Ishikawa (cell line): ENCODE results near the gene SLC49A4.

Source experiments
- CEBPB ChIP-seq: IDR thresholded peaks from 2 replicates; pipeline ENCODE4 v1.6.1; 2012
- CREB1 ChIP-seq: IDR thresholded peaks from 2 replicates; pipeline ENCODE4 v1.6.1; 2012; ENCODE audit warnings: low read depth
- EGR1 ChIP-seq: IDR thresholded peaks from 2 replicates; pipeline ENCODE4 v1.6.1; 2012
- EP300 ChIP-seq: IDR thresholded peaks from 2 replicates; pipeline ENCODE4 v1.6.1; 2012; ENCODE audit warnings: borderline replicate concordance
- FOXM1 ChIP-seq: IDR thresholded peaks from 2 replicates; pipeline ENCODE4 v1.6.1; 2012; ENCODE audit warnings: low read depth, borderline replicate concordance
- MAX ChIP-seq: IDR thresholded peaks from 2 replicates; pipeline ENCODE4 v1.6.1; 2012
- NFIC ChIP-seq: IDR thresholded peaks from 2 replicates; pipeline ENCODE4 v1.6.1; 2012
- RAD21 ChIP-seq: IDR thresholded peaks from 2 replicates; pipeline ENCODE4 v1.6.1; 2012; ENCODE audit warnings: low read depth
- REST ChIP-seq: IDR thresholded peaks from 2 replicates; pipeline ENCODE4 v1.6.1; 2012; ENCODE audit warnings: low read depth, mild to moderate bottlenecking
- TAF1 ChIP-seq: IDR thresholded peaks from 2 replicates; pipeline ENCODE4 v1.6.1; 2012; ENCODE audit warnings: low read depth, mild to moderate bottlenecking
- TCF12 ChIP-seq: IDR thresholded peaks from 2 replicates; pipeline ENCODE4 v1.6.1; 2012; ENCODE audit warnings: low read depth
- TEAD4 ChIP-seq: IDR thresholded peaks from 2 replicates; pipeline ENCODE4 v1.6.1; 2012
- YY1 ChIP-seq: IDR thresholded peaks from 2 replicates; pipeline ENCODE4 v1.6.1; 2012; ENCODE audit warnings: low read depth
- ZBTB7A ChIP-seq: IDR thresholded peaks from 2 replicates; pipeline ENCODE4 v1.6.1; 2012; ENCODE audit warnings: low read depth
- TF ChIP-seq, protein P1 (sequence below): IDR thresholded peaks from 2 replicates; pipeline ENCODE4 v1.6.1; 2012

SLC49A4 gene

DNA sequence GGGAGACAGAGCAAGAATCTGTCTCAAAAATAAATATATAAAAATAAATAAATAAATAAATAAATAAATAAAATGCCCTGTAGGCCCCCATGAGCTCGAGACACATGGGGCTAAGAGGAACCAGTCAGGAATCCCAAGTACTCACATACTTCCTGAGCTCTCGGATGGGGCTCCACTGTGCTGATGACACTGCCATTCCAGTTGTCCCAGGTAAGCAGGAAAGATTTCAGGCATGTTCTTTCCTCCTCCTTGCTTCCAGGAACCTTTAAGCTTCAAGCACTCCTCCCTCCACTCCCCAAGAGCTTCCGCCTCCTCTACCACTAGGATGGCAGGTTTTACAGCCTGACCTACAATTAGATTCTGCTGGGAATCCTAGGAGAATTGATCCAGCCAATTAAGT is 113.4 kb downstream of the SLC49A4 start:
- TF ChIP-seq MAX (no peak), CREB1 (no peak), FOXM1 (no peak), EP300 (no peak), YY1 (no peak), TEAD4 (no peak), REST (no peak), ZBTB7A (no peak), NFIC (no peak), TAF1 (no peak), RAD21 (no peak), CEBPB (no peak), TCF12 (no peak), EGR1 (no peak)
- TF ChIP-seq, protein P1, sequence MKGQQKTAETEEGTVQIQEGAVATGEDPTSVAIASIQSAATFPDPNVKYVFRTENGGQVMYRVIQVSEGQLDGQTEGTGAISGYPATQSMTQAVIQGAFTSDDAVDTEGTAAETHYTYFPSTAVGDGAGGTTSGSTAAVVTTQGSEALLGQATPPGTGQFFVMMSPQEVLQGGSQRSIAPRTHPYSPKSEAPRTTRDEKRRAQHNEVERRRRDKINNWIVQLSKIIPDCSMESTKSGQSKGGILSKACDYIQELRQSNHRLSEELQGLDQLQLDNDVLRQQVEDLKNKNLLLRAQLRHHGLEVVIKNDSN: no peak

DNA sequence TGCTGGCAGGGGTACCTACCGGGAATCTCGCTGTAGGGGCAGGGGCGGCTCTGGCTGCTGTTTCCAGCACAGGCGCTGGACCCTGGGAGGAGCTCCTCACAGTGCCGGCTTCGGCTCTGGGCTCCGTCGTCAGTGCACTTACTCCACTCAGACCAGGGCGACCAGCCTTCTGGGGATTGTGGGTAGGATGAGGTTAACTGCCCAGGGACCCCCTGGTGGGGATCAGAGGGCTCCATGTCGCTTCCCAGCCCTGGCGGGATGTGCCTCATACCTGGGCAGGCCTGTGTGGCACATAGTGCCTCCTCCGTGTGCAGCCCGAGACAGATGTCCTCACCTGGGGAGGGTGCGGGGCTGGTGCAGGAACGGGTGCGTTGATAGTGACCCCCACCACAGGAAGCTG is 117.0 kb downstream of the SLC49A4 start:
- TF ChIP-seq REST (no peak), TEAD4 (no peak), ZBTB7A (no peak), RAD21 (no peak), NFIC (no peak), EP300 (no peak), TAF1 (no peak), CEBPB (no peak), FOXM1 (no peak), CREB1 (no peak), EGR1 (no peak), TCF12 (no peak)
- TF ChIP-seq, protein P1: no peak

DNA sequence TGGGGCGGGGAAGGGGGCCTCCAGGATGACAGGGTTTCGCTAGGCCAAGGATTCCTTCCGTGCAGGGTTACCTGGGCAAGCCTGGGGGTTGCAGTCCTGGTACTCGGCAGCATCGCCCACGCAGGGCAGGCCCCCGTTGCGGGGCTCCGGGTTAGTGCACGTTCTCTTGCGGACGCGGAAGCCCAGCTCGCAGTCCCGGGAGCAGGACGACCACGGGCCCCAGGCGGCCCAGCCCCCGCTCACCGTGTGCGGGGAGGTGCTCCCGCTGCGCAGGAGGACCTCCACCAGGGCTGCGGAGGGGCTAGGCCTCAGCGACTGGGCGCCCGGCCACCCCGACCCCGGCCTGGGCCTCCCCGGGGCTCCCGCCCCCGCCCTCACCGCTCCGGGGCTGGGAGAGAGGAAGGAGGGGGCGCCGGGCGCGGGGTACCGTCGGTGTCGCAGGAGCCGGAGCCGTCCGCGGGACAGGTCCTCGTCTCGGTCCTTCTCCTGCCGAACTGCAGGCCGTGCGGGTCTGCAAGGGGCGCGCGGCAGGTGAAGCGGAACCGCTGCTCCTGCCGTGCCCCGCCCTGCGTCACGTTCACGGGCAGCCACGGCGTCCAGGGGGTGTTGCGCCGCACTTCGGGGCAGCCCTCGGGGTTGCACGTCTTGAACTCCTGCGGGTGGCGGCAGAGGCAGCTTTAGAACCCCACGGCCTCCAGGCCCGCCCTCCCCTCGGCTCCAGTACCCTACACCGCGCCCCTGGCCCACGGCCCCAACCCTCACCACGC is 118.1 kb downstream of the SLC49A4 start:
- TF ChIP-seq, protein P1: no peak
- TF ChIP-seq TEAD4: no peak
- TF ChIP-seq CREB1: no peak
- TF ChIP-seq CEBPB: no peak
- no peak for TF ChIP-seq NFIC
- no peak for TF ChIP-seq RAD21

DNA sequence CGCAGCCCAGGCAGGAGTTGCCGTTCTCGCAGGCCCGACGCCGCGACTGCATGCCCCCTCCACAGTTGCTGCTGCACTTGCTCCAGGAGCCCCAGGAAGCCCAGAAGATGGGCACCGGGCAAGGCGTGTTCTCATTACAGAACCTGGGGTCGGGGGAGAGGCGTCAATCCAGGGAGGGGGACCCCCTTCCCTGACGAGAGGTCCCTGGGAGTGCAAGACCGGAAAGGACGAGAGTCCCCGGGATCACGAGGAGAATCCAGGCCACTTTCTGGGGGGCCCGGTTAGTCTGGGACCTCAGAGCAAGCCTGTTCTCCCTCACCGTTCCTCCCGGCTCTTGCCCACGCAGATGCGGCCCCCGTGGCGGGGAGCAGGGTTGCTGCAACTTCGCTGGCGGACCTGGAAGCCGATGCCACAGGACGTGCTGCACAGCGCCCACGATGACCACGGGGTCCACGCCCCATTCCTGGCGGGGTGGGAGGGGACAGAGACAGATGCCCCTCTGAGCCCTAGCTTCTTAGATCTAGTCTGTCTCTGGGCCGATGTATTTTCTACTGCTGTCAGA is 118.8 kb downstream of the SLC49A4 start:
- TF ChIP-seq TEAD4: no peak
- no peak for TF ChIP-seq EP300
- TF ChIP-seq EGR1: no peak
- no peak for TF ChIP-seq NFIC
- TF ChIP-seq CREB1: no peak
- no peak for TF ChIP-seq YY1
- TF ChIP-seq, protein P1: no peak
- TF ChIP-seq ZBTB7A: no peak
- no peak for TF ChIP-seq RAD21
- no peak for TF ChIP-seq MAX

DNA sequence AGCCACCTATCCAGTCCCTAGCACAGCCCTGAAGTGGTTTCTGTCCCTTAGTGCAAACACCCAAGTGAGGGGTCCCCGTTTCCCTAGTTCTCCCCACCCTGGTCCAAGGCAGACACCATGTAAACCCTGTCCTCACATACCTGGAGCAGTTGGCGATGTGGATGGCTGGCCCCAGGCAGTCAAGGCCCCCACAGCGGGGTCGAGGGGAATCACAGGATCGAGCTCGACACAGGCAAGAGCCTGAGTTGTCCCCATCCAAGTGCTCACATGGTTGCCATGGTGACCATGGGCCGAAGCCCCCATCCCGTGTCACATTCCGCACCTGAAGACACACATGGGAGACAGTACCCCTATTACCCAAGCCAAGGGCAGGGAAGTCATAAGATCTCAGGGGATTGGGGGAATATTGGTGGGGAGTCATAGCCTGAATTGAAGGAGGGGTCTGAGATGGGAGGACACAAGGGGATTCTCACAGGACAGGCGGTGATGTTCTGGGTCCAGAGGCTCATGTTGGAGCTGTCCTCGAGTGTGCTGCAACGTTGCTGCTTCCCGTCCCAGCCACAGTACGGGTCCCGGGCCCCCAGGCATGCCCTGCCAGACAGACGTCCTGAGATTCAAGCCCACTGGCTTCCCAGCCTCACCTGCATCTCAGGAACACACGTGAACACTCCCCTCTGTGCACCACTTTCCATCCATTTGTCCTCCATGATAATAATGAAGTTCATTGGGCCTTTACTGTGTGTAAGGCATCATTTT is 120.6 kb downstream of the SLC49A4 start:
- TF ChIP-seq RAD21: no peak
- TF ChIP-seq, protein P1: no peak
- no peak for TF ChIP-seq ZBTB7A
- no peak for TF ChIP-seq YY1
- no peak for TF ChIP-seq EP300
- no peak for TF ChIP-seq EGR1
